OCI-LY7 (cell line): ENCODE measurements around the gene ASB18. TPM values are rescaled to one million over a fixed set of nuclear protein-coding genes. Genes with fewer than 3 reads are reported as not detected.

Source experiments
- BruUV-seq: library from RNA; stranded (reverse); fragments of 400-500 nt; replicated peaks from 2 replicates; lab custom pipeline; 2021; lab: Mats Ljungman, UMichigan
- CTCF ChIA-PET: fragments of 300-600 bp; sonication (Branson Sonifier 250); formaldehyde crosslinking; loops from one replicate; lab custom pipeline; 2022; ENCODE audit warnings: antibody characterized with exemption; ENCODE audit not compliant: unreplicated experiment; lab: Charles Lee
- POLR2A ChIA-PET: fragments of 300-600 bp; sonication (Branson Sonifier 250); formaldehyde crosslinking; loops from one replicate; lab custom pipeline; 2022; ENCODE audit warnings: antibody characterized with exemption; lab: Charles Lee
- DNase-seq: peaks from one replicate; pipeline ENCODE4 v3.0.0-alpha.2; 2015; ENCODE audit warnings: low spot score
- H2AFZ ChIP-seq: fragments of 200-600 bp; sonication (generic), shearing (Covaris generic); 2 replicates; pipeline ENCODE4 v1.6.1; 2014; ENCODE audit warnings: mild to moderate bottlenecking, antibody characterized with exemption, low read length, moderate library complexity
- H3K27ac ChIP-seq: fragments of 200-600 bp; sonication (generic); 2 replicates; pipeline ENCODE4 v1.5.1; 2014; ENCODE audit warnings: mixed run types, low read depth, mild to moderate bottlenecking, moderate library complexity, low read length, inconsistent platforms; ENCODE audit not compliant: poor library complexity, severe bottlenecking
- H3K36me3 ChIP-seq: fragments of 200-600 bp; sonication (generic); 2 replicates; pipeline ENCODE4 v1.6.1; 2014; ENCODE audit warnings: mild to moderate bottlenecking, antibody characterized with exemption, low read length, moderate library complexity, mixed read lengths; ENCODE audit not compliant: insufficient read depth
- H3K4me1 ChIP-seq: fragments of 200-600 bp; sonication (generic); 2 replicates; pipeline ENCODE4 v1.5.1; 2014; ENCODE audit warnings: mild to moderate bottlenecking, low read length; ENCODE audit not compliant: insufficient read depth, poor library complexity, severe bottlenecking
- H3K4me2 ChIP-seq: fragments of 200-600 bp; sonication (generic); 2 replicates; pipeline ENCODE4 v1.6.1; 2014; ENCODE audit warnings: mild to moderate bottlenecking, low read length
- H3K4me3 ChIP-seq: fragments of 200-600 bp; sonication (generic); 2 replicates; pipeline ENCODE4 v1.5.1; 2014; ENCODE audit warnings: mild to moderate bottlenecking, low read depth, low read length; ENCODE audit not compliant: poor library complexity, severe bottlenecking
- H3K79me2 ChIP-seq: fragments of 200-600 bp; sonication (generic); 2 replicates; pipeline ENCODE4 v1.6.1; 2016; ENCODE audit warnings: low read depth, mild to moderate bottlenecking, low read length, moderate library complexity, mixed read lengths; ENCODE audit not compliant: insufficient read depth
- H3K9me2 ChIP-seq: fragments of 200-600 bp; sonication (generic); 2 replicates; pipeline ENCODE4 v1.6.1; 2016; ENCODE audit warnings: mild to moderate bottlenecking, low read length, mixed read lengths; ENCODE audit not compliant: insufficient read depth
- H3K9me3 ChIP-seq: fragments of 200-600 bp; sonication (generic); 2 replicates; pipeline ENCODE4 v1.6.1; 2014; ENCODE audit warnings: mild to moderate bottlenecking, mixed run types, low read length, mixed read lengths
- H4K20me1 ChIP-seq: fragments of 200-600 bp; sonication (generic); 2 replicates; pipeline ENCODE4 v1.6.1; 2014; ENCODE audit warnings: mild to moderate bottlenecking, antibody characterized with exemption, low read length, moderate library complexity, mixed read lengths; ENCODE audit not compliant: insufficient read depth
- CTCF ChIP-seq: fragments of 200-600 bp; sonication (generic); conservative IDR thresholded peaks from 2 replicates; pipeline ENCODE4 v1.5.1; 2014; ENCODE audit warnings: mild to moderate bottlenecking, antibody characterized with exemption, low read length, moderate library complexity, mixed read lengths
- EZH2phosphoT487 ChIP-seq: fragments of 200-600 bp; sonication (generic); IDR thresholded peaks from 2 replicates; pipeline ENCODE4 v1.6.1; 2018; ENCODE audit warnings: low read depth, borderline replicate concordance, mild to moderate bottlenecking, mixed run types, antibody characterized with exemption, low read length, moderate library complexity, mixed read lengths
- intact Hi-C: fragments of 100-400 bp; cut with micrococcal nuclease; formaldehyde crosslinking; loops from one replicate; pipeline ENCODE4 v1.10.0; 2022; ENCODE audit not compliant: unreplicated experiment
- total RNA-seq, 2 experiments: library from RNA; depleted of rRNA in 1 of 2; stranded (reverse); fragments of >200 nt in 1 of 2; shearing (Covaris generic) in 1 of 2; gene quantifications; 2 replicates each; pipeline ENCODE4 v1.2.3, GENCODE V29; 2014 to 2022

Gene ASB18
- total RNA-seq, 2 experiments from 2014 or later = not detected

GRCh38 chr2:236196366-236196765 lies 67.8 kb downstream of the ASB18 start:
- Histone ChIP-seq H3K4me1 (no peaks in the 10 kb centered on the region), H4K20me1 (no peaks in the 10 kb centered on the region), H3K27ac (no peak overlapping the region), H3K9me3 (no peaks in the 10 kb centered on the region), H3K4me2 (no peak overlapping the region), H3K79me2 (no peaks in the 10 kb centered on the region), H3K36me3 (no peaks in the 10 kb centered on the region), H3K4me3 (no peak overlapping the region), H3K9me2 (no peaks in the 10 kb centered on the region), H2AFZ (no peak overlapping the region)
- BruUV-seq = no TSS peak
- TF ChIP-seq EZH2phosphoT487 (no peak), CTCF (no peak)
- intact Hi-C loops = no loop called here
- CTCF ChIA-PET = no interaction called here
- POLR2A ChIA-PET = interaction anchor here (0.5 to 0.7 kb wide), 2 partner anchors 152 to 684 kb away, joined by 3 read pairs; no protein-coding TSS in a partner anchor
- DNase-seq = no peak

- no peaks in the 10 kb centered on the region for H3K79me2 ChIP-seq
- H3K9me2 ChIP-seq = no peaks in the 10 kb centered on the region
- no peak overlapping the region for H3K4me3 ChIP-seq
- BruUV-seq = no TSS peak
- no peaks in the 10 kb centered on the region for H3K4me1 ChIP-seq
- H3K27ac ChIP-seq = no peak overlapping the region
- ChIA-PET POLR2A (interaction anchor here (0.5 to 0.7 kb wide), 2 partner anchors 151 to 685 kb away, joined by 3 read pairs; no protein-coding TSS in a partner anchor), CTCF (no interaction called here)
- intact Hi-C loops = no loop called here
- H3K36me3 ChIP-seq = no peaks in the 10 kb centered on the region
- TF ChIP-seq EZH2phosphoT487 = no peak
- TF ChIP-seq CTCF = no peak
- H3K9me3 ChIP-seq = no peaks in the 10 kb centered on the region
- DNase-seq = no peak
- no peaks in the 10 kb centered on the region for H4K20me1 ChIP-seq
- no peak overlapping the region for H2AFZ ChIP-seq
- no peak overlapping the region for H3K4me2 ChIP-seq
Measured at GRCh38 chr2:236195726-236196125, 68.5 kb downstream of the ASB18 start.

GRCh38 chr2:236194786-236195185 lies 69.4 kb downstream of the ASB18 start:
- Histone ChIP-seq H3K9me2 (no peaks in the 10 kb centered on the region), H3K4me3 (no peak overlapping the region), H3K36me3 (no peaks in the 10 kb centered on the region), H3K4me1 (no peaks in the 10 kb centered on the region), H4K20me1 (no peaks in the 10 kb centered on the region), H3K4me2 (no peak overlapping the region), H3K27ac (no peak overlapping the region), H2AFZ (no peak overlapping the region), H3K9me3 (no peaks in the 10 kb centered on the region), H3K79me2 (no peaks in the 10 kb centered on the region)
- ChIA-PET POLR2A (no interaction called here), CTCF (no interaction called here)
- intact Hi-C loops = no loop called here
- no peak for DNase-seq
- TF ChIP-seq EZH2phosphoT487 (no peak), CTCF (no peak)
- BruUV-seq = no TSS peak
